Calu3 (cell line): ENCODE measurements around the gene SEPTIN10. TPM values are rescaled to one million over a fixed set of nuclear protein-coding genes. Genes with fewer than 3 reads are reported as not detected.

Experiments
- BruUV-seq: library from RNA; stranded (reverse); fragments of 400-500 nt; replicated peaks from 2 replicates; lab custom pipeline; 2021; lab: Mats Ljungman, UMichigan
- CTCF ChIA-PET: fragments of 300-600 bp; sonication (Branson Sonifier 250); formaldehyde crosslinking; loops from one replicate; lab custom pipeline; 2022; ENCODE audit warnings: antibody characterized with exemption; lab: Charles Lee
- DNase-seq: peaks from one replicate; pipeline ENCODE4 v3.0.0; 2022
- H3K27ac Mint-ChIP-seq: one replicate; pipeline ENCODE4 v1.8.0; 2022; ENCODE audit warnings: mixed read lengths; ENCODE audit not compliant: unreplicated experiment
- H3K27me3 Mint-ChIP-seq: one replicate; pipeline ENCODE4 v1.8.0; 2022; ENCODE audit warnings: mixed read lengths; ENCODE audit not compliant: unreplicated experiment
- H3K36me3 Mint-ChIP-seq: one replicate; pipeline ENCODE4 v1.8.0; 2022; ENCODE audit warnings: mild to moderate bottlenecking, moderate library complexity, mixed read lengths; ENCODE audit not compliant: insufficient read depth, unreplicated experiment
- H3K4me1 Mint-ChIP-seq: one replicate; pipeline ENCODE4 v1.8.0; 2022; ENCODE audit warnings: mild to moderate bottlenecking, low read depth, mixed read lengths; ENCODE audit not compliant: unreplicated experiment
- H3K4me3 Mint-ChIP-seq: one replicate; pipeline ENCODE4 v1.8.0; 2022; ENCODE audit warnings: mild to moderate bottlenecking, low read depth, moderate library complexity, mixed read lengths; ENCODE audit not compliant: unreplicated experiment
- H3K9me3 Mint-ChIP-seq: one replicate; pipeline ENCODE4 v1.8.0; 2022; ENCODE audit warnings: low read depth, mixed read lengths; ENCODE audit not compliant: unreplicated experiment
- CTCF ChIP-seq: fragments of 200-600 bp; IDR thresholded peaks from one replicate; pipeline ENCODE4 v1.8.0; 2022; ENCODE audit warnings: antibody characterized with exemption; ENCODE audit not compliant: unreplicated experiment
- intact Hi-C: fragments of 100-400 bp; cut with micrococcal nuclease; formaldehyde crosslinking; loops from one replicate; pipeline ENCODE4 v1.10.0; 2022; ENCODE audit not compliant: unreplicated experiment
- total RNA-seq: library from RNA; stranded (reverse); gene quantifications from 2 replicates; pipeline ENCODE4 v1.2.3, GENCODE V29; 2022

SEPTIN10 gene
- total RNA-seq, 1 experiment from 2014 or later = 72.2 TPM

GRCh38 chr2:109519513-109519912 lies 94.3 kb downstream of the SEPTIN10 start:
- Mint-ChIP-seq H3K27ac (no peak overlapping the region), H3K36me3 (no peaks in the 10 kb centered on the region), H3K27me3 (no peaks in the 10 kb centered on the region), H3K4me1 (no peaks in the 10 kb centered on the region), H3K4me3 (no peak overlapping the region), H3K9me3 (no peaks in the 10 kb centered on the region)
- TF ChIP-seq CTCF = no peak
- no TSS peak for BruUV-seq
- intact Hi-C loops = no loop called here
- no peak for DNase-seq
- CTCF ChIA-PET = no interaction called here

- H3K4me1 Mint-ChIP-seq = no peaks in the 10 kb centered on the region
- peaks cover 17% of the 10 kb centered on the region for H3K27me3 Mint-ChIP-seq
- H3K36me3 Mint-ChIP-seq = peaks cover 4% of the 10 kb centered on the region
- no peaks in the 10 kb centered on the region for H3K9me3 Mint-ChIP-seq
- BruUV-seq = no TSS peak
- CTCF ChIA-PET = interaction anchor here (0.5 kb wide), 1 partner anchor 921 kb away, joined by 4 read pairs; no protein-coding TSS in a partner anchor
- no peak for DNase-seq
- intact Hi-C loops = no loop called here
- no peak for TF ChIP-seq CTCF
- H3K4me3 Mint-ChIP-seq = no peak overlapping the region
- no peak overlapping the region for H3K27ac Mint-ChIP-seq
Measured at GRCh38 chr2:109517118-109517889, 96.5 kb downstream of the SEPTIN10 start.

- DNase-seq = peak; percentile 82
Measured at GRCh38 chr2:109516445-109517117, 97.2 kb downstream of the SEPTIN10 start.

GRCh38 chr2:109514857-109515256 lies 98.9 kb downstream of the SEPTIN10 start:
- intact Hi-C loops = loop anchor here (5.0 kb wide), 1 partner anchor 193 kb away; no protein-coding TSS in a partner anchor
- H3K27ac Mint-ChIP-seq = no peak overlapping the region
- H3K36me3 Mint-ChIP-seq = peaks cover 10% of the 10 kb centered on the region
- H3K27me3 Mint-ChIP-seq = peaks cover 18% of the 10 kb centered on the region
- H3K4me3 Mint-ChIP-seq = no peak overlapping the region
- TF ChIP-seq CTCF = no peak
- no TSS peak for BruUV-seq
- no peaks in the 10 kb centered on the region for H3K4me1 Mint-ChIP-seq
- no peak for DNase-seq
- CTCF ChIA-PET = no interaction called here
- no peaks in the 10 kb centered on the region for H3K9me3 Mint-ChIP-seq

More at GRCh38 chr2:109516445-109517117, 97.2 kb downstream of the SEPTIN10 start:
- intact Hi-C loops = no loop called here
- Mint-ChIP-seq H3K9me3 (no peaks in the 10 kb centered on the region), H3K4me3 (no peak overlapping the region), H3K36me3 (peaks cover 4% of the 10 kb centered on the region), H3K27ac (no peak overlapping the region), H3K27me3 (peaks cover 18% of the 10 kb centered on the region), H3K4me1 (no peaks in the 10 kb centered on the region)
- no TSS peak for BruUV-seq
- CTCF ChIA-PET = interaction anchor here (0.5 kb wide), 1 partner anchor 920 kb away, joined by 4 read pairs; no protein-coding TSS in a partner anchor
- TF ChIP-seq CTCF = peak; percentile 81
